GM21723 (cell line): ENCODE results near the gene GLT6D1.

Experiments
- ATAC-seq: cut with Tn5 transposase; IDR thresholded peaks from one replicate; pipeline ENCODE4 v1.9.1; 2021; ENCODE audit warnings: mild to moderate bottlenecking, moderate library complexity; ENCODE audit not compliant: unreplicated experiment

Gene GLT6D1

DNA sequence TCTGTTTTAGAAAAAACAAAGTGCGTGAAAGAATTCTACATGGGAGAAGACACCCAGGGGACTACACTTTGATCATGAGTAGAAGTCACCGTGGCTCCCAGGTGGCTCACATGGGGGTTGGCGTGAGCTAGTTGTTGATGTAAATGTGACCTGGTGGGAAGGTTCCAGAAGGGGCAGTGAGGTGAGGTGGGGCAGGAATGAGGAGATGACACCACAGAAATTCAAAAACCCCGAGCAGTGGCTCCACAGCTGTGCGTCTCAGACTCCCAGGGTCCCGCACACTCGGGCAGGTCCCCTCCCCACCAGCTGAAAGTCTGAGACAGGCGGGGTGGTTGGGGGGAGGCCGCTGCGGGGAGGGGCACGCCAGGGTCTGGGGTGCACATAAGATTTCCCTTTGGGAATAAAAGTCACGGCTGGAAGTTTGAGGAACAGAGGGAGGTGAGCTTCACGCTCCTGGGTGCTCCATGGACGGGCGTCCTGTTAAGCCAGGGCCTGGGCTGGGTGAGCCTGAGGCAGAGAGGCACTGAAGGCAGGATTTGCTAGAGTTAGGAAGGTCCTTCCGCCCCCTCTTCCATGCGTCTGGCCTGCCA is 29.9 kb downstream of the GLT6D1 start:
- ATAC-seq: no peak

DNA sequence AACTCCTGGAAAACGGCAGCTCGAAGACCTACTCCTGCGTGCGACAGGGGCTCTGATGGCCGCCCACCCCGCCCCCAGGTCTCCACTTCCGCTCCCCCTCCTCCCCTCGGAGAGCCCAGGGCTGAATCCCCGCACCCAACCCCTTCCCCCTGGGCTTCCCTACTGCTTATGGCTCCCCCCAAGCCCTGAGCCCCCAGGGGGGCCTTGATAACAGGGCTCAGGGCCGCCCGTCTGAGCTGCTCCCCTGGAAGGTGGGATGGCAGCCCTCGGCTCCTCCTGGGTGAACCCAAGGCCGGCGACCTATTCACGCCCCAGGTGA is 30.4 kb downstream of the GLT6D1 start:
- no peak for ATAC-seq

DNA sequence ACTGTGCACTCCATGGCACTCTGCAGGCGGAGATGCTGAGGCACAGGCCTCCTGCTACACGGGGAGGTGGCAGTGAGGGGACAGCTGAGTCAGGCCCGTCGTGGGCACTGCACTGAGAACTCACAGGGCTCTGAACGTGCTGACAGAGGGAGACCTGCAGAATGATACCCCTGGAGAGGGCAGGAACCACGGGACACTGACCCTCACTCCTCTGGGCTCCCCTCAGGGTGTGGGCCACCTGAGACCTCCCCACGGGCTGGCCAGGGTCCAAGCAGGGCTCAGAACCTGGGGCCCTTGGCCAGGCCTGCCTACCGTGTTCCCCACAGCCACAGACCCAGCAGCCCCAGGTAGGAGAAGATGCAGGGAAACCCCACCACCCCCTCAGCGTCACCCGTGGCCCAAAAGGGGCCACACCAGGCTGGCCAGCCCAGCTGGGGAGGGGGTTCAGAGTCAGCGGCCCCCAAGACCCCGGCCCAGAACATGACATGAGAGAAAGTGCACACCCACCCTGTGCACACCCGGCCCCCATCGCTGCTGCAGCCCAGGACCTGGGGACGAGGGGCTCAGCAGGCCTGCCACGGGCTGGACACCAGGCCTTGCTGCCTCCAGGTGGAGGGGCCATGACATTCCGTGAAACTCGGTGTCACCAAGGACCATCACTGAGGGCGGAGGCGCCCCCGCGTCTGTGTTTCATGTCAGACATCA is 30.9 kb downstream of the GLT6D1 start:
- no peak for ATAC-seq

DNA sequence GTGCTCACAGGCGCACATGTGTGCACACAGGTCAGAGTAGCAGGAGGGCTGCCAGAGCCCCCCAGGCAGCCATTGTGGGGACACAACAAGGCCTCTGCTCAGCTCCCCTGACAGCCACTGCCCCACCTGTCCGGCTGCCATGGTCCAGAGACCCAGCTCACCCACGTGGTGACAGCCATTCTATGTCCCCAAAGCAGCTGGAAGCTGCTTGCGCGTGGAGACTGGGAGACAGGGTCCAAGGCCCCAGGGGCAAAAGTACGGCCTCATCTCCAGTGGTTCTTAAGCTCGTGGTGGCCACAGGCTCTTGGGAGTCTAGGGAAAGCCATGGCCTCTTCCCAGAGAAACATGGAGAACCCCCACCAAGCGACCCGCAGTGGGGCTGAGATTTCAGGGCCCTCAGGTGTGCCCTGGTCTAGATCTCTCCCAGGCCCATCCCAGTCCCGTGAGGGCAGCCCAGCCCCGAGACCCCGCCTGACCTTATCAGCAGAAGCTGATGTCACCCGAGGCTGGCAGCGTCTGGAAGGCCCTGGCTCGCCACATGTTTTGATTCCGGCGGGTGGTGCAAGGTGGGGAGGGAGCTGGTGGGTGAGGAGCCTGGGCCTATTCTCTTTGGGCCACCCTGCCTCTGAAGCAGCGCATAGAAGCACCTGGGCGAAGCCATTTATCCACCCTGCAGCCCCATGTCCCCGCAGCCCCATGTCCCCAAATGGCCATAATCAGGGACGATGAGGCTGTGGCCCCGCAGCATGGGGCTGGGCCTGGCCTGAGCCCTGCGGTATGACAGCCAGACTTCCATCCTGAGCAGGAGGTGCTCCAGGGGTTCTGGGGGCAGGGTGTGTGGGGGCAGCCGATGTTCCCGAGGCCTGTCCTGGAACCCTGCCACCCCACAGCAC is 31.7 kb downstream of the GLT6D1 start:
- ATAC-seq: no peak

DNA sequence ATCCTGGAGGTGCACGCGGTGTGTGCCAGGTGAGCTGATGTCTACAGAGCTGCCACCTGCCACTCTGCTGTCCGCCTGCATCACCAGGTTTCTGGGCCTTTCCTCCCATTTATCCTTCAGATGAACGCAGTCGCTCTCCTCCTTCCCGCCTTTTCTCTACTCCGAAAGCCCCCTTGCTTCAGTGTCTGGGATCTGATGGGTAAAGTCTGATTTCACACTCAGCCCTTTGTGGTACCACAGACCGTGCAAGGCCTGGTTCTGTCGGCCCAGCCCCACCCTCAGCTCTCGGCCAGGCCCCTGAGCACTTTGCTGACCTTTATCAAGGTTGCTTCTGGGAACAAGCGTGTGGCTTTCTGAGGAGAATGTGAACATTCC is 32.5 kb downstream of the GLT6D1 start:
- ATAC-seq: no peak

DNA sequence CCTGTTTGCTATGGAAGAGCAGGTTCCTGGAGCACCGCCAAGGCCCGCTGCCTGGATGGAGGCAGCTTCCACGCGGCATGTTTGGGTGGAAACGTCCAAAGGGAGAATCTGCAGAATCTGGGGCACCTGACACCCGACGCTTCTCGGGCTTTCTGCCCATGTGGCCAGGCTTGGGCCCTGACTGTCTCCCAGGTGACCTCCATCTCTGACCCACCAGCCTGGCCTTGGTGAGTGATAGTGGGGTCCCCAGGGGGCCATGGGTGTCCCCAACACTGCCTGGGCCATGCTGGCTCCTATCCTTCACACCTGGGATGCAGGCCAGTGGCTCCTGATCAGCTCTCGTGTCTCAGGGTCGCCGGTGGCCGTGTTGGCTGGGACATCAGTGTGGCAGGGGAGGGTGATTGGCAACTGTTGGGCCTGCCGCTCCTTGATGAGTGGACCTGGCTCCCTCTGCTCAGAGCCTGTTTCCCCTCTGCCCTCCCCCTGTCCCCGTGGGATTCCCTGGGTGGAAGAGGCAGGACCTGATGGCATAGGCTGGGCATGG is 34.0 kb downstream of the GLT6D1 start:
- no peak for ATAC-seq

DNA sequence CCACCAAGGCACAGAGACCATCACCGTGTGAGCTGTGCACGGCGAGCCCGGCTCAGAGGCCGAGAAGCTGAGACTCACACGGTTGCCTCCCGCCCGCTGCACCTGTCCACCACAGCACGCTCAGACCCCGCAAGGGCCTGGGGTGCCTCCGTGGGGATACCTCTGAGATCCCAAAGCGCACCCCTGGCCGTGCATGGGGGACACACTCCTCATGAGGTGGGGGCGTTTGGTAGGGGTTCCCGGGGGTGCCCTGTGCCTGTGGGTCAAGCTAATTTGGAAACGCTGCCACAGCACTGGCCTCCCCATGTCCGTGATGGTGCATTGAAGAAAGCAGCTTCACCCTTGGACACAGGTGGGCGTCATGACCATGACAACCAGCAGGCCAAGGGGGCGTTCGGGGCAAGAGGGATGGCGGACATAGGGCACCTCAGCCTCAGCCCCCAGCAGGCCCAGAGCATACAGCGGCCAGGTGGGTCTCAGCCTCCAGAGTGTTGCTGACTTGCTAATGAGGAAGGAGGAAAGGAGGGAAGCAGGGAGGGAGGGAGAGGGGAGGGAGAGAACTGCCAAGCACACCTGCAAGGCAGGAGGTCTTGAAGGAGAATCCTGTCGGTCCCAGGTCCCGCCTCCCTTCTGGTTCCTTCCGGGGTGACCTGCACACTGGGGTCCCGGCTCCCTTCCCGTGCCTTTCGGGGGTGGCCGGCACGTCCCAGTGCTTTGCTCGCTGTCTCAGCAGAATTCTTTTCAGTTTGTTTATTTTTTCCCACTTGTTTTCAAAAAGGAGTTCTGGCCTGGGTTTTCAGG is 34.7 kb downstream of the GLT6D1 start:
- no peak for ATAC-seq

DNA sequence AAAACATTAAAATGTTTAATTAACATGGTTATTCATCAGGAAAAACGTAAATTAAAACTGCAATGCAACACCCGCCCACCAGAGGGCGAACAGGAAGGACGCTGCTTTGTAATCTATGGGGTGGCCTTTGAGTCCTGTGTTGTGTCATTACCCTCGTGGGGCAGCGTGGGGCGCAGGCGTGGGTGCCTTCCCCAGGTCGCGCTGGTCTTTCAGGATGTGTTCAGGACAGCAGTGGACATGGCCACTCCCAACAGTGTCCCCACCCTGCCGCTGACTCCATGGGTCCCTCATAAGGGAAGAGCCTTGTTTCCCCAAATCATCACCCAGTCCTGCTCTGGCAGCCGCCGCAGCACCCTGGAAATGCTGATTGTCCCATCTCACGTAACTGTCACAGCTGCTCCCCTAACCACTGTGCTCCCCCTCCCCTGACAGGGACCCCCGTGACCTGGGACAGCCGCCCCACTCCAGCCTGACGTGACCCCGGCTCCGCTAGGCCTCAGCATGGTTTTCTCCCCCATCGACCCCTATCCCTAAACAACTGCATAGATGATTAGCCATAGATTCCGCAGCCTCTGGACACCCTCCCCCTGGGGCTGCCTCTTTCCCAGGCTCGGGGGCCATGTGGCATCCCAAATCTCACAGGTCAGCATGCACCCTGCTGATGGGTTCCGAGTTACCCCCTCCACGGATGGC is 36.4 kb downstream of the GLT6D1 start:
- ATAC-seq: no peak

DNA sequence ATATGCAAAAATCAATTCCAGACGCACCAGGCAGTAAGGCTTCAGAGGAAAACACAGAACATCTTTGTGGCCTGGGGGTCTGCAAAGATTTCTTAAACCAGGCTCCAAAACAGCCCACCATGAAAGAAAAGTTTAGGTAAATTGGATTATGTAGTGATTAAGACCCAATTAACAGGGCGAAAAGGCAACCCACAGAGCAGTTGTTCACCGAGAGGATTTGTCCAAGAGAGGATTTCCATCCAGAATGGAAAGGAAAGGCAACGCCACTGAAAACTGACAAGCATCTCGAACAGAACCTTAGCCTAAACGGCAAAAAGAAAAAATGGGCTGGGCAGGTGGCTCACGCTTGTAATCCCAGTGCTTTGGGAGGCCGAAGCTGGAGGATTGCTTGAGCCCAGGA is 37.4 kb downstream of the GLT6D1 start:
- no peak for ATAC-seq

DNA sequence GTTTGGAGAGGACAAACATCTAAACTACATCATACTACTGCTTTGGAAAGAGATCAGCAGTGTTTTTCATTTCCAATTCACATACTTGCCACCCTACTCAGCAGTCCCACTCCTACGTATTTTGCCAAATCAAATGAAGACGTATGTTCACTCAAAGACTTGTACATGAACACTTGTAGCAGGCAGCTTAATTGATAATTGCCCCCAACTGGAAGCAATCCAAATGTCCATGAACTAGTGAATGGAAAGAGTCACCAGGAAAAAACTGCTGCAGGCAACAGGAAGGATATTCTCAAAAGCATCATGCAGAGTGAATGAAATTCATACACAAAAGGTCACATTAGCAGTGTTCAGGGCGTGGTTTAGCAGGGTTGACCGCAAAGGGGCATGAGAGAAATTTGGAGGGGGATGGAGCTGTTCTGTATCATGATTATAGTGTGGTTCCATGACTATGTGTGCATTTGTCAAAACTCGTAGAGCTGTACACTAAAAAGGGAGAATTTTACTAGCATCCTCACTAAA is 39.0 kb downstream of the GLT6D1 start:
- ATAC-seq: no peak

DNA sequence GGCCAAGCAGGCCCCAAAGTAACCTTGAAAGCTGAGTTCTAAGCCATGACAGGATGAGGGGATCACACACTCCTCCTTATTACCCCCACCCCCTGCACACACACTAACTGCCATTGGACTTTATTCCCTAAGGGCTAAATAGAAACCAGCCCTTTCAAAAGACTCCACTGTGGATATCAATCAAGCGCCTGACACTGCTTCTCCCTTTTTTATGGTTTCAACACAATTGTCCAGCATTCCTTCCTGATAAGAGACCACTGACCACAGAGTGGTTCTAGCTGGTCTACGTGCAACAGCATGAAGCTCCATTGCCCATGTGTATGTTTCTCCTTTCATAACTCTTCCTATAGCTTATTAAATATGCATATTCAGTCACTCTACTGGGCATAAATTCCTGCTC is 43.1 kb downstream of the GLT6D1 start:
- no peak for ATAC-seq

DNA sequence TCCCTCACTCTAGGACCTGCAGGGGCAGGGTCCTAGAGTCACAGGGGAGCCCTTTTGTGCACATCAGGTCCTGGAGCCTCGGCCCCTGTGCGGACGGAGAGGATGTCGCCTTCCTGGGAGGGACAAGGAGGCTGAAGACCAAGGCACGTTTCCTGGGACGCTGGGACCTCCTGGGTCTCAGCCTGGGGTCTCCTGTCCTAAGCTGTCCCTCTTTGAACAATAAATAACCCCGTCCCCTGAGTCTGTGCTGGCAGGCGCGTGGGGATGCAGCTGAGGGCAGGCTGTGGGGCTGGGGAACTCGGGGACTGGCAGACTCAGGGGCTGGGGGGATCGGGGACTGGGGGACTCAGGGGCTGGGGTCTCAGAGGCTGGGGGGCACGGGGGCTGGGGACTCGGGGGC is 46.7 kb downstream of the GLT6D1 start:
- no peak for ATAC-seq

DNA sequence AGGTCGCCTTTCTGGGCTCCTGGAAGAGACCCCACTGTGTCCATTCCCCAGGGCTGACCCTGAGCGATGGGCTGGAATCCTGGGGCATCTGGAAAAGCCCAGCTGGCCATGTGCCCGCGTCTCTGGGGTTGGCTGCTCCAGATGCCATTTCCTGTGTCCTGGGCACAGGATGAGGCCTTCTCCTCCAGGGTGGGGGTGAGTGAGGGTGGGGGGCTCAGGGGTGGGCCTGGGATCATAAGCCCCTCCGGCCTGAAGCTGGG is 47.1 kb downstream of the GLT6D1 start:
- ATAC-seq: no peak

DNA sequence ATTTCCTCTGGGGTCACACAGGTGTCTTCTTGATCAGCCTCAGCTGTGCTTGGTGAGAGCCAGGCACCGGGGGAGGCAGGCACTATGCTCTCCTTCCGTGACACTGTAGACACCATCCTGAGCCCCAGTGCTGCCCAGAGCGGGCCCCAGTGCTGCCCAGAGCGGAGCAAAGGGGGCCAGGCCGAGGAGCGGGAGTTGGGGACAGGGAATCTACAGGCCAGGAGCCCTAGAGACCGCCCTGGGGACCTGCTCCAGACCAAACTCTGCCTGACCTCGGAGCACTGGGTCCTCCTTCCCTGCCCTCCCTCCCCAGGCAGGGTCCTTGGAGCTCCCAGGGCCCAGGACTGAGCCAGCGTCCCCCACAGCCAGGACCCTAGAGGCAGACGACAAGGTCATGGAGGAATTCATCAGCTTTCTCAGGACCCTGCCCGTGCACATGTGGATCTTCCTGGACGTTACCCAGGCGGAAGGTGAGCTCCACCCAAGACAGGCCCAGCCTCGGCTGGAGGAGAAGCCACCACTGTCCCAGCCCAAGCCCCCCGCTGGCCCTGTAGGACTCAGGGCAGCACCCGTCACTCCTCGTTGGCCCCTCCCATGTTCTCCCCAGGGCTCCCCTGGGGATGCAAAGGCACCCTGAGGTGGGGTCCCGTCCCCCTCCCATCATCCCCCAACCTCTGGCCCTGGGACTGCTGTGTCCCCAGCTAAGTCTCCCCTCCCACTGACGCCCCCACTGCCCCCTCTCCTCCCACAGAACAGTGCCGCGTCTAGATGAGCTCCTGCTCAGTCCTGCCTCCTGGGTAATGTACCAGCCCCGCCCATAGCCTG is 47.6 kb downstream of the GLT6D1 start:
- no peak for ATAC-seq

DNA sequence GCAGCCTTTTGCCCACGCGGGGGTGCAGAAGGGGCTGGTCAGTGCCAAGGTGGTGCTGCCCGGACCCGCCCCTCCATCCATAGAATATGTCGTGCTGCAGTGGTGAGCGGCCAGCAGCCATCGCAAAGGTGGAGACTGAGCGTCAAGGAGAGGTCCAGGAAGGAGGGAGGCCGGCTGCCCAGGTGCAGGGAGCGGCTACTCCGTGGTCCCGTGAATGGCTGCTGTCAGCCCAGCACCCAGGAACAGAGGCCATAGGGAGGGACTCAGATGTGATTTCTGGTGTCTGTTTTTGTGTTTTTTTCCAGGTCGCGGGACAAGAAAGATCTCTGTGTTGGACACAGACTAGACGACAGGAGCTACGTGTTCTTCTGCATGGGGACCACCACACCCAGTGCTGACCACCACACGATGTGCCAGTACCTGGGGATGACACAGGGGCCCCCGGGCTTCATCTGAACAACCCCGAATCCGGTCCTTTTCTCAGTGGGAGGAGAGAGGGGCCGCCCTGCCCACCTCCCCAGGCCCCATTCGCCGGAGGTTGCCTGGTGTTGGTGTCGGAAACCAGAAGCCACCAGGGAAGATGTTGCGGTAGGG is 48.8 kb downstream of the GLT6D1 start:
- ATAC-seq: no peak

DNA sequence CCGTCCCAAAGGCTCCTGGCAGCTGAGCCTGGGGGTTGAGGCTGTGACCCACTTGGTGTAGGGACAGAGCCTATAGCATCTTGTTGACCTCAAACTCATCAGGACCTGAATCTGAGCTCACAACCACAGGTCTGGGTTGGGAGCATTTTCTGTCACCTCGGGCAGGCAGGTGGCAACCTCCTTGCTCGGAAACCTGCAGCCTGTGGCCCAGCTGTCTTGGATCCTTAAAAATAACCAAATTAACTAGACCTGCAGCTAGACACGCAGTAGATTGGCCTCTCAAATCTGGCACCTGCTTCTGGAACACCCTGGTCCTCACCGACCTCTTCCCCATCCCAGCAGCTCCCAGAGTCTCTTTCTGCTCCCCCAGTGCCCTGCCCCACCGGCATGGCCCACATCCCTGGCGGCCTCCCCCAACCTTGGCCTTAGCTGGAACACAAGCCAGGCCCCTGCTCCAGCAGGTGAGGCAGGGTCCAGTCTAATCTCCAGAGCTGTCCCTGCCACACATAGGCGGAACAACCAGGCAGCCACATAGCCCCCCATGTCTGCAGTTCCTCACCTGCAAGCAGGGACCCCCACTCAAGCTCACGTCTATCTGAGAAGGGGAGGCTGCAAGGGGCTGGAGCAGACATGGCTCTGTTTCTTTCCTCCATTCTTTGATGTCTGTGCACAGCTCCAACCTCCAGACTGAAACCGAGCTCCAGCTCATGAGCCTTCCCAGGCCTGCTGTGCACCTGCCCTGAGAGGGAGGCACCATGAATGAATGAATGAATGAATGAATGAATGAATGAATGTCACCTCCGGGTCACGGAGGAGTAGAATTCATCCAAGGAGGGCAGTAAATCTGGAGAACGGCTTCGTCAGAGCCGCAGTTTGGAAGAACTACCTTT is 49.5 kb downstream of the GLT6D1 start:
- ATAC-seq: no peak

DNA sequence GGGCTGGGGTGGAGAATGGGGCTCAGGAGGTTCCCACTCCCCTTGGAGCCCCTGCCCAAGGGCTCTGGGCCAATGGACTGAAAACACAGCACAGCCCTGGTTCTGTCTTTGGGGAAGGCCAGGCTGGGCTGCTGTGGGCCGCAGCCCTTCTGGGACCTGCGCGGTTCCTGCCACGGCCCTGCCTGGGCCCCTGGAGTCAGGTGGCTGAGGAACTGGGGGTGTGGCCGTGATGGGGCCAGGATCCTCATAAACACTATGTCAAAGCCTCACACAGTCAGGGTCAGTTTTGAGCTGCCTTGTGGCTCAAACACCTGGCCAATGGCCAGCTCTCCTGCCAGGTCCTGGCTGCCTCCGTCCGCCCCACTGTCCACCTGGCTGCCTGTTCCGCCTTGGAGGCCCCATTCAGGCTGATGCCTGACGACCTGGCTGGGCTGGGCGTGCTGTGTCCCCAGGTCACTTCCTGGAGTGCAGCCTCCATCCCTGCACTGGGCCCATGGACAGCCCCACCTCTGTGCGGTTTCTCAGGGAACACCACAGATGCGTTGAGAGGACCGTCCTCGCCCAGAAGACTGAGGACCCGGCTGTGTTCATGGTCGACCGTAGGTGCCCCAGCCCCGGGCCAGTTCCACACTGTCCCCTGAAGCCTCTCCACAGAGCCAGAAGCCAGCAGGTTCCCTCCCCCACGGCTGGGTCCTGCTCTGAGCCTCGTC is 50.3 kb downstream of the GLT6D1 start:
- ATAC-seq: no peak

DNA sequence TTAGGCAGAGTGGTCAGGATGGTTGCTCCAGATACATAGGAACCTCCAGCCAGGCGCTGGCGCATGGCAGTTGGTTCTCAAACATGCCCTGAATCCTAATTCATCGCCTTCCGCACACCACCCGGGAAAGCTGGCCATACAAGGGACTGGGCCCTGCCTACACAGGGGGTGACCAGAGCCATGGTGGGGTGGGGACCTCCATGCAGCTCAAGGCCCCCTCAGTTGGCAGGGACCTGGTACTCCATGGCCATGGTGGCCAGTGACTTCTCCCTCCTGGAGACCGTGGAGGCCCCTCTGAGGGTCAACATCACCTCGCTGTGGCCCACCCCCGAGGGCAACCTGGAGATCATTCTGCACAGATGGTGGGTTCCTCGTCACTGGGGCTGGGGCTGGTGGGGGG is 51.0 kb downstream of the GLT6D1 start:
- no peak for ATAC-seq
